ENCODE measurements around the gene ESD.

Gene ESD

GRCh38 chr13:46778890-46779289 lies 18.1 kb downstream of the ESD start:
- Histone ChIP-seq H3K4me1 (ENCODE audit: insufficient read depth, low read length, severe bottlenecking) (no peaks in the 10 kb centered on the region), H2AFZ (ENCODE audit: low read length) (no peak overlapping the region), H4K20me1 (ENCODE audit: insufficient read depth, low read length) (no peaks in the 10 kb centered on the region), H3K9me3 (ENCODE audit: low read length) (no peaks in the 10 kb centered on the region), H3K4me3 (ENCODE audit: low read depth, low read length, poor library complexity, severe bottlenecking) (no peak overlapping the region), H3K27ac (ENCODE audit: low read depth, low read length, poor library complexity, severe bottlenecking) (no peak overlapping the region), H3K36me3 (ENCODE audit: insufficient read depth, low read length) (peaks cover 89% of the 10 kb centered on the region), H3F3A (ENCODE audit: insufficient read depth, low read length) (0 out of 2 replicates have a peak, but pooled peaks cover 4% of the 10 kb centered on the region), H3K9me2 (ENCODE audit: low read depth, low read length) (no peaks in the 10 kb centered on the region), H3K4me2 (ENCODE audit: low read length) (no peak overlapping the region), H3K79me2 (ENCODE audit: insufficient read depth, low read length) (no peaks in the 10 kb centered on the region), H3K27me3 (ENCODE audit: insufficient read depth, low read length) (no peaks in the 10 kb centered on the region), H3K9ac (ENCODE audit: low read length) (no peak overlapping the region)
- TF ChIP-seq EZH2 (IDR thresholded peaks at IDR 0.05; ENCODE audit: borderline replicate concordance, low read length) (no peak), CTCF (IDR thresholded peaks at IDR 0.05; ENCODE audit: low read length) (no peak)

DNA sequence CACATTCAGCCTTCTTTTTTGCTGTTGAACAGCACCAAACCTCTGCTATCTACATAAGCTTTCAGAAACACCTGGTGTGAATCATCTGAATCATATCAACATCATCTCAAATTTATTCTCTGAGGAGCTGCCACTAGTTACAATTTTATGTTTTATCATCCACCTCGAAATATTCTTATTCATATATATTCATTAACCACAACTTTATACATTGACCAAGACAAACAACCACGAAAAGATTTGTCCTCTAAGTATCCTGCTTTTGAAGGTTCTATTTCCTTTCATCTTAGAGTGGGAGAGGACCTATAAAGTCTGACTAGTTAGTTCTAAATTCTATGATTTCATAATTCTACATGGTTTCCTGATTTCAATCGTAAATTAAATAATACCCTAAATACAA lies 18.9 kb downstream of the ESD start:
- no peak overlapping the region for H3K4me2 ChIP-seq (ENCODE audit: low read length)
- TF ChIP-seq EZH2 (IDR thresholded peaks at IDR 0.05; ENCODE audit: borderline replicate concordance, low read length) (no peak), CTCF (IDR thresholded peaks at IDR 0.05; ENCODE audit: low read length) (no peak)

DNA sequence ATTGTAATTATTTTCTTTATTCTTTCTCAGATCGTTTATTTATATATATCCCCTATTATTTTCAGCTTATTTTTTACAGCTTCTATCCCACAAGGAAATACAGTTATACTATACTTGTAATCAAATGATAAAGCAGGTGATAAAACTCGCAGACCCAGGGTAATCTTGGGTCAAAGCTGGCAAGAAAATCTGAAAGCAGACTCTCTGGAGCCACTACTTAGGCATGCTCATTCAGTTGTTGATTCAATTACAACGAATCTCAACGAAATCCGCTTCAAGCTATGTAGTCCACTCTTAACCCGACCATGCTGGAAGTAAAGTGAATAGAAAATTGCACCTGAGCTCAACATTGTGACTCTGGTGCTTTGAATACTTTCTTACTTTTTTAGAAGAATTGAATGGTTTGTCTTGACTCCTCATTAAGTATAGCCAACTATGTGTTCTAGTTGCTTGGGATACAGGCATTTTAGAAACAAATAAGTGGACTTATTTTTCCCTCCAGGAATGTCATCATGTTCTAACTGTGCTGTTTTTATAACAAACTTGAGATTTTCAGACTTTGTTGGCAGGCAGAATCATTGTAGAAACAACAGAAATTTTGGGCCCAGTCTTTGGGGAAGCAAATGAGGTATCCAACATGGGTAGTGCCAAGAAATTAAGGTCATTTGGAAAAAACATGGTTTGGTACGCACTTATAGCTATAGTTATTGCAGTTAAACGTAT lies 21.4 kb downstream of the ESD start:
- H3K27ac ChIP-seq (ENCODE audit: low read depth, low read length, poor library complexity, severe bottlenecking) = no peak overlapping the region

More for the DNA sequence above, 18.9 kb downstream of the ESD start:
- Histone ChIP-seq H3K9me2 (ENCODE audit: low read depth, low read length) (no peaks in the 10 kb centered on the region), H3K4me3 (ENCODE audit: low read depth, low read length, poor library complexity, severe bottlenecking) (no peak overlapping the region), H3K36me3 (ENCODE audit: insufficient read depth, low read length) (peaks cover 91% of the 10 kb centered on the region), H4K20me1 (ENCODE audit: insufficient read depth, low read length) (no peaks in the 10 kb centered on the region), H3K9ac (ENCODE audit: low read length) (no peak overlapping the region), H2AFZ (ENCODE audit: low read length) (no peak overlapping the region), H3K9me3 (ENCODE audit: low read length) (no peaks in the 10 kb centered on the region), H3K27me3 (ENCODE audit: insufficient read depth, low read length) (no peaks in the 10 kb centered on the region), H3K27ac (ENCODE audit: low read depth, low read length, poor library complexity, severe bottlenecking) (no peak overlapping the region), H3K79me2 (ENCODE audit: insufficient read depth, low read length) (no peaks in the 10 kb centered on the region), H3F3A (ENCODE audit: insufficient read depth, low read length) (0 out of 2 replicates have a peak, but pooled peaks cover 4% of the 10 kb centered on the region), H3K4me1 (ENCODE audit: insufficient read depth, low read length, severe bottlenecking) (no peaks in the 10 kb centered on the region)

More for the DNA sequence above, 21.4 kb downstream of the ESD start:
- H3K27me3 ChIP-seq (ENCODE audit: insufficient read depth, low read length) = no peaks in the 10 kb centered on the region
- H3K4me1 ChIP-seq (ENCODE audit: insufficient read depth, low read length, severe bottlenecking) = no peaks in the 10 kb centered on the region
- peaks cover 89% of the 10 kb centered on the region for H3K36me3 ChIP-seq (ENCODE audit: insufficient read depth, low read length)
- no peaks in the 10 kb centered on the region for H3K9me2 ChIP-seq (ENCODE audit: low read depth, low read length)
- TF ChIP-seq EZH2 (IDR thresholded peaks at IDR 0.05; ENCODE audit: borderline replicate concordance, low read length) = no peak
- TF ChIP-seq CTCF (IDR thresholded peaks at IDR 0.05; ENCODE audit: low read length) = no peak
- 0 out of 2 replicates have a peak, but pooled peaks cover 2% of the 10 kb centered on the region for H3F3A ChIP-seq (ENCODE audit: insufficient read depth, low read length)
- H3K4me3 ChIP-seq (ENCODE audit: low read depth, low read length, poor library complexity, severe bottlenecking) = no peak overlapping the region
- no peaks in the 10 kb centered on the region for H4K20me1 ChIP-seq (ENCODE audit: insufficient read depth, low read length)
- no peak overlapping the region for H2AFZ ChIP-seq (ENCODE audit: low read length)
- H3K9ac ChIP-seq (ENCODE audit: low read length) = no peak overlapping the region
- no peaks in the 10 kb centered on the region for H3K79me2 ChIP-seq (ENCODE audit: insufficient read depth, low read length)
- H3K4me2 ChIP-seq (ENCODE audit: low read length) = no peak overlapping the region
- no peaks in the 10 kb centered on the region for H3K9me3 ChIP-seq (ENCODE audit: low read length)

Measured in OCI-LY1 (cell line).